ENCODE results near the gene GAL3ST1. TPM values are rescaled to one million over a fixed set of nuclear protein-coding genes. Genes with fewer than 3 reads are reported as not detected.
A peak's percentile ranks its signal among the peaks of the same experiment; 100 is the strongest.

The GAL3ST1 gene
- total RNA-seq, 1 donor from 2014 or later, result 8.8 TPM

DNA sequence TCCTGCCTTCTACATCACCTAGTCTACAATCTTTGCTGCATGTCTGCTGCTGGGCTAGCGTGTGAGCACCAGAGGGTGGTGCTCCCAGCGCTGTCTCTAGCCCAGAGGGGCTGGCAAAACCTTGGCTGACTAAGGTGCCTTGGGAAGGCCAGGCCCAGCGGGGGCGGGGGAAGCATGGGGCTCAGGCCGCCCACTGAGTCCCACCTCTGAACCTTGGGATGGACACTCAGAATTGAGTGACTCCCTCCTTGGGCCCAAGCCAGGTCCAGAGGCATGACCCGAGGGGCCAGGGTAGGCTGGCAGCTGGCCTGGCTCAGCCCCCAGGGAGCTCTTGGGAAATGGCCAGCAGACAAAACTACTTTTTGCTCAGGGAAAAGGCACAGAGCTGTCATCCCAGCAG, 7.6 kb upstream of the GAL3ST1 start:
- H3K27me3 Mint-ChIP-seq (ENCODE audit: low read depth), result no peaks in the 10 kb centered on the region
- TF ChIP-seq, protein P1, sequence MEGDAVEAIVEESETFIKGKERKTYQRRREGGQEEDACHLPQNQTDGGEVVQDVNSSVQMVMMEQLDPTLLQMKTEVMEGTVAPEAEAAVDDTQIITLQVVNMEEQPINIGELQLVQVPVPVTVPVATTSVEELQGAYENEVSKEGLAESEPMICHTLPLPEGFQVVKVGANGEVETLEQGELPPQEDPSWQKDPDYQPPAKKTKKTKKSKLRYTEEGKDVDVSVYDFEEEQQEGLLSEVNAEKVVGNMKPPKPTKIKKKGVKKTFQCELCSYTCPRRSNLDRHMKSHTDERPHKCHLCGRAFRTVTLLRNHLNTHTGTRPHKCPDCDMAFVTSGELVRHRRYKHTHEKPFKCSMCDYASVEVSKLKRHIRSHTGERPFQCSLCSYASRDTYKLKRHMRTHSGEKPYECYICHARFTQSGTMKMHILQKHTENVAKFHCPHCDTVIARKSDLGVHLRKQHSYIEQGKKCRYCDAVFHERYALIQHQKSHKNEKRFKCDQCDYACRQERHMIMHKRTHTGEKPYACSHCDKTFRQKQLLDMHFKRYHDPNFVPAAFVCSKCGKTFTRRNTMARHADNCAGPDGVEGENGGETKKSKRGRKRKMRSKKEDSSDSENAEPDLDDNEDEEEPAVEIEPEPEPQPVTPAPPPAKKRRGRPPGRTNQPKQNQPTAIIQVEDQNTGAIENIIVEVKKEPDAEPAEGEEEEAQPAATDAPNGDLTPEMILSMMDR (conservative IDR thresholded peaks at IDR 0.05), result no peak
- H3K4me1 Mint-ChIP-seq, result peaks cover 11% of the 10 kb centered on the region
- peaks cover 3% of the 10 kb centered on the region for H3K36me3 Mint-ChIP-seq (ENCODE audit: low read depth)
- no peak overlapping the region for H3K27ac Mint-ChIP-seq (ENCODE audit: unreplicated experiment)
- no peak for DNase-seq (ENCODE audit: low read depth, low spot score)
- H3K9me3 Mint-ChIP-seq, result no peaks in the 10 kb centered on the region
- H3K4me3 Mint-ChIP-seq, result no peak overlapping the region

DNA sequence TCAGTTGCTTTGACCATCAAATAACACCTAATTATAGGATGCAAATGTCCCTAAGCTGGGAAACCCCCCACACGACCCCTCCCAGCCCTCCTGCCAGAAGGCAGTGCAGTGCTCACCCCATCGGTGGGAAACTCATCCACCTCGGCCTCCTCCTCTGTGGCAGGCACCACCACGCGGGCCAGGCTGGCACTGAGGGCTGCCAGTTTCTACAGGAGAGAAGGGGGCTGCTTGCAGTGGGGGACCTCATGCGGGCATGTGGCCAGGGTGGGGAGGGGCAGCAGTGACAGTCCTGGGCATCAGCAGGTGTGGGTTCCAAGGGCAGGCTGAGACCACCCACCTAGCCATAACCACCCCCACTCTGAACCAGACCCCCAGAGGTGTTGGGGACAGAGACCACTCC, 6.4 kb upstream of the GAL3ST1 start:
- Mint-ChIP-seq H3K36me3 (ENCODE audit: low read depth) (peaks cover 3% of the 10 kb centered on the region), H3K4me1 (peaks cover 11% of the 10 kb centered on the region), H3K27ac (ENCODE audit: unreplicated experiment) (no peak overlapping the region), H3K9me3 (no peaks in the 10 kb centered on the region), H3K27me3 (ENCODE audit: low read depth) (no peaks in the 10 kb centered on the region), H3K4me3 (no peak overlapping the region)
- TF ChIP-seq, protein P1 (conservative IDR thresholded peaks at IDR 0.05), result no peak
- DNase-seq (ENCODE audit: low read depth, low spot score), result no peak

DNA sequence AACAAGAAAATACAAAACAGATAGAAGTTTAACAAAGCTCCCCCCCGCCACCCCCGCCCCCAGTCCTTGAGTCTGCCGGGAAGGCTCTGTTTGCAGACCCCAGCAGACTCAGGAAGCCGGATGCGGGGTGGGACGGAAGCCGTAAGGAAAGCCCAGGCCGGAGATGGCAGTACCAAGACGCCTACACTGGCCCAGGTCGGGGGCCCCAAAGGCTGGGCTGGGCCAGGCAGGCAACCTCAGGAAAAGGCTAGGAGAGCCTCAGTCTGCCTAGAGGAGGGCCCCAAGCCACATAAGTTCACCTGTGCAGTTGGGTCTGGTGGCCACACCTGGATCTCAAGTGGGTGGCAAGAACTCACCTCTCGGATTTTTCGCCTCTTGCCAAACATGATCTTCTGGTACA, 4.0 kb upstream of the GAL3ST1 start:
- Mint-ChIP-seq H3K27me3 (ENCODE audit: low read depth) (peaks cover 7% of the 10 kb centered on the region), H3K36me3 (ENCODE audit: low read depth) (peaks cover 3% of the 10 kb centered on the region), H3K27ac (ENCODE audit: unreplicated experiment) (peak overlapping the region; percentile 78), H3K9me3 (no peaks in the 10 kb centered on the region), H3K4me1 (peaks cover 22% of the 10 kb centered on the region), H3K4me3 (no peak overlapping the region)
- TF ChIP-seq, protein P1 (conservative IDR thresholded peaks at IDR 0.05), result no peak
- DNase-seq (ENCODE audit: low read depth, low spot score), result no peak

DNA sequence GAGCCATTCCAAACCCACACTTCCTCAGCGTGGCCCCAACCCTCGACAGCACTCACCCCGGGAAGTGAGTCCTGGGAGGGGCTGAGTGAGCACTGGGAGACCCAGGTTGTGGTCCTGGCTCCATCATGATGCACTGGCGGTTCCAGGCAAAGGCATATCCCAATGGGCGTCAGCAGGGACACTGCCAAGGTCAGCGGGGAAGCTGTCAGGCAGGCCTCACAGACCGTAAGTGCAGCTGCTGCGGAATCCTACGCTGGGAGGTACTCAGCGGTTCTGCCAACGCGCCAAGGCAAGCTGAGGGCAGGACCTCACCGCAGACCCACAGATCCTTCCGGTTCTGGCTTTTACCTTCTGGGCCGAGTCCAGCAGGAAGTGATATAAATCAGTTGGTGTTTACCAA, 1.4 kb upstream of the GAL3ST1 start:
- Mint-ChIP-seq H3K27ac (ENCODE audit: unreplicated experiment) (peak overlapping the region; percentile 27), H3K4me3 (peak overlapping the region; percentile 92), H3K27me3 (ENCODE audit: low read depth) (peaks cover 14% of the 10 kb centered on the region), H3K9me3 (no peaks in the 10 kb centered on the region), H3K36me3 (ENCODE audit: low read depth) (peaks cover 3% of the 10 kb centered on the region), H3K4me1 (peaks cover 26% of the 10 kb centered on the region)
- TF ChIP-seq, protein P1 (conservative IDR thresholded peaks at IDR 0.05), result no peak
- DNase-seq (ENCODE audit: low read depth, low spot score), result no peak

DNA sequence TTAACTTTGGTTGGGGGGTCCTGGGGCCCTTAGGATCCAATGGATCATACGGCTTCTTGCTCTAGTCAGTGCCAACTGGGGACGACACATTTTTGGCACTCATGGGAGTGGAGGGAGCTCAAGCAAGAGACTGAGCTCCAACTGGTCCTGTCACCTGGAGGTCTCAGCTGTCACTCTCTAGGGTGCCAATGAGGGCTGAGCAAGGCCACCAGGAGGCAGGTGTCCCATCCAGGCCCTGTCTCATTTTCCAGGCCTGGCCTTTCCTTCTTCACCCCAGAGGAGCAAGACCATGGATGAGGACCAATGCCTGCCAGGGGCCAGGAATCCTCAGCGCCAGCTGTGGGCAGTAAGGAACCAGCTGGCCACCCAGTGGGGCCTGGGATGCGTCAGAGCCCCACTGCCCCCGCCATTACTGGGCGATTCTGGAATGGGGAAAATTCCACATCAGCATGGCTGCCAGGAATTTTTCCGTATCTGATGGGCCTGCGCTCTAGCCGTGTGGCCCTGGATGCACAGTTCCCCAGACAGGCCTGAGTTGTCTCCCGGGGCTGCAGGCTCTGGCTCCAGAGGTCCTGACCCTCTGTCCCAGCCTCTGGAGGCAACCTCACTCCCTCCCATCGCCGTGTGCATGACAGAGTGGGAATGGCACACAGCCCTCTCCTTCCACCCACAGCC, 669 bp upstream of the GAL3ST1 start:
- peak overlapping the region; percentile 27 for H3K27ac Mint-ChIP-seq (ENCODE audit: unreplicated experiment)
- DNase-seq (ENCODE audit: low read depth, low spot score), result no peak
- peak overlapping the region; percentile 92 for H3K4me3 Mint-ChIP-seq
- peaks cover 14% of the 10 kb centered on the region for H3K27me3 Mint-ChIP-seq (ENCODE audit: low read depth)
- H3K4me1 Mint-ChIP-seq, result peaks cover 26% of the 10 kb centered on the region
- no peaks in the 10 kb centered on the region for H3K9me3 Mint-ChIP-seq
- peaks cover 3% of the 10 kb centered on the region for H3K36me3 Mint-ChIP-seq (ENCODE audit: low read depth)
- TF ChIP-seq, protein P1 (conservative IDR thresholded peaks at IDR 0.05), result peak; percentile 27

Measured in neural crest cell (in vitro differentiated cells).